ENCODE measurements around the gene GPRC5A. TPM values are rescaled to one million over a fixed set of nuclear protein-coding genes. Genes with fewer than 3 reads are reported as not detected.
"Not testable (repeated sequence)": the region's sequence is repeated elsewhere in the genome, so short reads cannot be mapped to it uniquely, and the experiment has no call there.

GPRC5A gene
- total and polyA plus RNA-seq, 2 of the 8 experiments (the other 6 are each of a cell fraction or from before 2014, with no cell fraction given) = 1.0 to 1.4 TPM

DNA sequence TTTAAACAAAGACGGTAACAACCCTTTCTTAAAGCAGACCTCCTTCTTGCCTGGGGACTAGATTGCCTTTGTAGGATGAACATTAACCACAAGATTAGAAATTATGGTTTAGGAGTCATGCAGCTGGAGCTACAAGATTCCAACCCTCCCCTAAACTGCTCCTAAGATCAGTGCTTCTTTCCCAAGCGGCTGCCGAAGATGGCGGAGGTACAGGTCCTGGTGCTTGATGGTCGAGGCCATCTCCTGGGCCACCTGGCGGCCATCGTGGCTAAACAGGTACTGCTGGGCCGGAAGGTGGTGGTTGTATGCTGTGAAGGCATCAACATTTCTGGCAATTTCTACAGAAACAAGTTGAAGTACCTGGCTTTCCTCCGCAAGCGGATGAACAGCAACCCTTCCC, 16.1 kb upstream of the GPRC5A start:
- H2BK120ac ChIP-seq (replicated peaks; ENCODE audit: low read depth, low read length); H3K9me3 ChIP-seq (ENCODE audit: insufficient read depth in 2 of 2, low read depth in 1 of 2, low read length in 1 of 2); H3K4me1 ChIP-seq (replicated peaks in 1 of 4; ENCODE audit: control insufficient read depth in 3 of 4, insufficient read depth in 4 of 4, low read length in 3 of 4); H3K27ac ChIP-seq (ENCODE audit: low read depth, low read length); CTCF ChIA-PET (ENCODE audit: partially characterized antibody); H3K4me2 ChIP-seq (ENCODE audit: insufficient read depth in 1 of 2, low read depth in 2 of 2, low read length in 2 of 2); H3K56ac ChIP-seq (replicated peaks; ENCODE audit: insufficient read length, low read depth, low read length); H4K20me1 ChIP-seq (replicated peaks in 1 of 2; ENCODE audit: control insufficient read depth in 1 of 2, insufficient read depth in 2 of 2, low read length in 2 of 2); H4K5ac ChIP-seq (ENCODE audit: insufficient read length, low read depth, low read length); H2BK5ac ChIP-seq (ENCODE audit: low read depth, low read length); H3K79me2 ChIP-seq (ENCODE audit: control insufficient read depth in 1 of 2, insufficient read depth in 2 of 2, low read length in 2 of 2); H3K18ac ChIP-seq (ENCODE audit: extremely low read depth, low read length); H3K14ac ChIP-seq (ENCODE audit: insufficient read length); H3K23me2 ChIP-seq (ENCODE audit: low read depth, low read length); H3K23ac ChIP-seq (ENCODE audit: insufficient read length); H3K79me1 ChIP-seq (ENCODE audit: low read depth, low read length); H4K91ac ChIP-seq (replicated peaks; ENCODE audit: insufficient read length, low read length); H3K4ac ChIP-seq (replicated peaks; ENCODE audit: insufficient read length, low read depth, low read length); H2BK12ac ChIP-seq (ENCODE audit: low read depth, low read length); DNase-seq (ENCODE audit: low read depth in 1 of 2, low spot score in 2 of 2); H2AFZ ChIP-seq (ENCODE audit: low read length); H3K4me3 ChIP-seq (ENCODE audit: extremely low read depth in 1 of 4, insufficient read depth in 2 of 4, low read depth in 3 of 4, low read length in 4 of 4); FAIRE-seq; H2AK5ac ChIP-seq (ENCODE audit: low read depth, low read length); H3K36me3 ChIP-seq (ENCODE audit: control insufficient read depth in 2 of 4, insufficient read depth in 4 of 4, low read length in 3 of 4); H3K27me3 ChIP-seq (replicated peaks in 1 of 4; ENCODE audit: control insufficient read depth in 3 of 4, extremely low read depth in 1 of 4, insufficient read depth in 3 of 4, low read length in 3 of 4); POLR2A ChIA-PET (ENCODE audit: partially characterized antibody); H2BK20ac ChIP-seq (ENCODE audit: low read length); H3K9ac ChIP-seq (replicated peaks in 1 of 4; ENCODE audit: extremely low read depth in 1 of 4, low read depth in 3 of 4, low read length in 3 of 4): not testable (repeated sequence)
- 0 out of 2 replicates have a peak overlapping the region, but pooled peaks have one; percentile 36 for H4K8ac ChIP-seq (ENCODE audit: extremely low read depth, insufficient read depth, low read length)
- peak overlapping the region; percentile 61; the same call in 1 of the 2 replicates for H2BK15ac ChIP-seq (ENCODE audit: low read length)
- WGBS, 2 experiments (ENCODE audit: extremely low coverage in 1 of 2, insufficient coverage in 1 of 2, insufficient read length in 1 of 2, insufficient replicate concordance in 2 of 2, low coverage in 1 of 2, low lambda C conversion rate in 2 of 2, missing lambda C conversion rate in 1 of 2) = 97% methylated on average over 10 of the region's 10 CpGs; no CpG with 5 or more reads in 1 of the 2 experiments
